ENCODE results near the gene GEMIN2.
"Not testable (repeated sequence)": the region's sequence is repeated elsewhere in the genome, so short reads cannot be mapped to it uniquely, and the experiment has no call there.

GEMIN2 gene

DNA sequence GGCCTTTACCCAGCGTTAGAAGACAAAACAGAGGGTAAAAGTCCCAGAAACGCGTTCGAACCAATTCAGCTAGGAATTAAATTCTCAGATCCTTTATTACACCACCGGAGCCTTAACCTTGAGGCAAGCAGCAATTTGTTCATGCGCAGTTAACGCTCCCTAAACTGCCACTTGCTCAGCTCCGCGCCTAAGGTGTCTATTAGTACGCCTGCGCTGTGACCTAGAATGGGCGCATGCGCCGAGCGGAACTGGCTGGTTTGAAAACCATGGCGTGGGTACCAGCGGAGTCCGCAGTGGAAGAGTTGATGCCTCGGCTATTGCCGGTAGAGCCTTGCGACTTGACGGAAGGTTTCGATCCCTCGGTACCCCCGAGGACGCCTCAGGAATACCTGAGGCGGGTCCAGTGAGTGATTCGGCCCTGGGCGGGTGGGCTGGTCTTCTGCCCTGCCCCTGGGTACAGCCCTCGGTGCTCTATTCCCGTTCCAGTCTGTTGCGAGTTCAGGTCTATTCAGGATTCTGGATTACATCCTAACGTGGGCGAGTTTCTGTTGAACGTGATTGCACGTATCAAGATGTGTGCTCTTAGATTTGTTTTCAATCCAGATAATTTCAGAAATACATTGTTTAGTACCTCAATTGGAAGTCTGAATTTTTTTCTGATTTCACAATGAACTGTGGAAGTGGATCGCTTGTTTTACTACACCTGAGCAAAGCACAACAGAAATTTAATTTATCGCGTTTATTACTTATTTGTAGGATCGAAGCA is at the start of gene GEMIN2 (continued):
- TF ChIP-seq MEIS1 (CRISPR knock-in tag; IDR thresholded peaks at IDR 0.05; ENCODE audit: borderline replicate concordance) (no peak), ZNF19 (tag by site-specific recombination; IDR thresholded peaks at IDR 0.05; ENCODE audit: low read depth) (no peak), ZNF157 (tag by site-specific recombination; IDR thresholded peaks at IDR 0.05) (no peak), ZNF132 (tag by site-specific recombination; IDR thresholded peaks at IDR 0.05; ENCODE audit: borderline replicate concordance) (no peak), ZNF10 (tag by site-specific recombination; IDR thresholded peaks at IDR 0.05) (no peak), TRIM28 (IDR thresholded peaks at IDR 0.05; ENCODE audit: borderline replicate concordance, low read length) (0 out of 2 replicates have a peak, but pooled peaks have one; percentile 51)
- TF ChIP-seq, protein P1, sequence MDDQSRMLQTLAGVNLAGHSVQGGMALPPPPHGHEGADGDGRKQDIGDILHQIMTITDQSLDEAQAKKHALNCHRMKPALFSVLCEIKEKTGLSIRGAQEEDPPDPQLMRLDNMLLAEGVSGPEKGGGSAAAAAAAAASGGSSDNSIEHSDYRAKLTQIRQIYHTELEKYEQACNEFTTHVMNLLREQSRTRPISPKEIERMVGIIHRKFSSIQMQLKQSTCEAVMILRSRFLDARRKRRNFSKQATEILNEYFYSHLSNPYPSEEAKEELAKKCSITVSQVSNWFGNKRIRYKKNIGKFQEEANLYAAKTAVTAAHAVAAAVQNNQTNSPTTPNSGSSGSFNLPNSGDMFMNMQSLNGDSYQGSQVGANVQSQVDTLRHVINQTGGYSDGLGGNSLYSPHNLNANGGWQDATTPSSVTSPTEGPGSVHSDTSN (CRISPR knock-in tag; IDR thresholded peaks at IDR 0.05): 0 out of 2 replicates have a peak, but pooled peaks have one; percentile 33

DNA sequence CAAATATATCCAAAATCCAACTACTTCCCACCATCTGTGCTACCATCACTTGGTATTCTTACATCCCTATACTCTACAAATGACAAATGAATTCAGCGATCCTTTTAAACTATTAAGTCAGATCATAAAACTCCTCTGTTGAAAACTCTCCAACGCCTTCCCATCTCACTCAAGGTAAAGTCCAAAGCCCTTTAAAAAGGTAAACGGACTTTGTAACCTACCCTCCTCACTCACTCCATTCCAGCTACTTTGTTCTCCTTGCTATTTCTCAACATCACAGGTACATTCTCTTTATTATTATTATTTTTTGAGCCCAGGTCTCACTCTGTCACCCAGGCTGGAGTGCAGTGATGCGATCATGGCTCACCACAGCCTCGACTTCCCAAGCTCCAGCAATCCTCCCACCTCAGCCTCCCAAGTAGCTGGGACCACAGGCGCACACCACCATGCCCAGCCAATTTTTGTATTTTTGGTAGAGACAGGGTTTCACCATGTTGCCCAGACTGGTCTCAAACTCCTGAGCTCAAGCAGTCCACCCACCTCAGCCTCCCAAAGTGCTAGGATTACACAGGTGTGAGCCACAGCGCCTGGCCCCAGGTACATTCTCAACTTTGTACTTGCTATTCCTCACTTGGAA is 44.8 kb upstream of the GEMIN2 start:
- H3K4me1 ChIP-seq (ENCODE audit: control insufficient read depth, insufficient read depth, low read length); H3K27ac ChIP-seq (ENCODE audit: extremely low read depth, low read depth, low read length); CTCF ChIA-PET; H3K4me3 ChIP-seq (ENCODE audit: low read depth, low read length); H3K9me3 ChIP-seq (ENCODE audit: control insufficient read depth, insufficient read depth, low read depth, low read length); POLR2A ChIA-PET: not testable (repeated sequence)
- H3K36me3 ChIP-seq (ENCODE audit: control insufficient read depth in 2 of 2, insufficient read depth in 1 of 2, low read length in 2 of 2): peaks cover 43 to 66% of the 10 kb centered on the region in 2 experiments

DNA sequence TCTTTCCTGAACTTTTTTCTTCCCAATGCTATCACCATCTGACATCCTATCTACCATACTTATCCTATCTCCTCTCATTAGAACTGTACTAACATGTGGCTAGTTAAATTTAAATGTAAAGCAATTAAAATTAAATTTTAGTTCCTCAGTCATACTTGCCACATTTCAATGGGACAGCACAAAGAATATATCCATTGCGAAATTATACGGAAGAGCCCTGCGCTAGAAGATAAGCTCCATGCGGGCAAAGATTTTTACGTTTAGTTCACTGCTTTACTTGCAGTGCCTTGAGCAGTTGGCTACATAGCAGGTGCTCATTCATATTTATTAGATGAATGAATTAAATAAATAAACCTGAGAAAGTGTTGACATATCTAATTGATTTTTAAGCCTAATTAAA is 44.2 kb upstream of the GEMIN2 start:
- H3K27ac ChIP-seq (ENCODE audit: extremely low read depth, low read depth, low read length): no peak overlapping the region
- H3K4me3 ChIP-seq (ENCODE audit: low read depth, low read length): no peak overlapping the region
- TF ChIP-seq, protein P2, sequence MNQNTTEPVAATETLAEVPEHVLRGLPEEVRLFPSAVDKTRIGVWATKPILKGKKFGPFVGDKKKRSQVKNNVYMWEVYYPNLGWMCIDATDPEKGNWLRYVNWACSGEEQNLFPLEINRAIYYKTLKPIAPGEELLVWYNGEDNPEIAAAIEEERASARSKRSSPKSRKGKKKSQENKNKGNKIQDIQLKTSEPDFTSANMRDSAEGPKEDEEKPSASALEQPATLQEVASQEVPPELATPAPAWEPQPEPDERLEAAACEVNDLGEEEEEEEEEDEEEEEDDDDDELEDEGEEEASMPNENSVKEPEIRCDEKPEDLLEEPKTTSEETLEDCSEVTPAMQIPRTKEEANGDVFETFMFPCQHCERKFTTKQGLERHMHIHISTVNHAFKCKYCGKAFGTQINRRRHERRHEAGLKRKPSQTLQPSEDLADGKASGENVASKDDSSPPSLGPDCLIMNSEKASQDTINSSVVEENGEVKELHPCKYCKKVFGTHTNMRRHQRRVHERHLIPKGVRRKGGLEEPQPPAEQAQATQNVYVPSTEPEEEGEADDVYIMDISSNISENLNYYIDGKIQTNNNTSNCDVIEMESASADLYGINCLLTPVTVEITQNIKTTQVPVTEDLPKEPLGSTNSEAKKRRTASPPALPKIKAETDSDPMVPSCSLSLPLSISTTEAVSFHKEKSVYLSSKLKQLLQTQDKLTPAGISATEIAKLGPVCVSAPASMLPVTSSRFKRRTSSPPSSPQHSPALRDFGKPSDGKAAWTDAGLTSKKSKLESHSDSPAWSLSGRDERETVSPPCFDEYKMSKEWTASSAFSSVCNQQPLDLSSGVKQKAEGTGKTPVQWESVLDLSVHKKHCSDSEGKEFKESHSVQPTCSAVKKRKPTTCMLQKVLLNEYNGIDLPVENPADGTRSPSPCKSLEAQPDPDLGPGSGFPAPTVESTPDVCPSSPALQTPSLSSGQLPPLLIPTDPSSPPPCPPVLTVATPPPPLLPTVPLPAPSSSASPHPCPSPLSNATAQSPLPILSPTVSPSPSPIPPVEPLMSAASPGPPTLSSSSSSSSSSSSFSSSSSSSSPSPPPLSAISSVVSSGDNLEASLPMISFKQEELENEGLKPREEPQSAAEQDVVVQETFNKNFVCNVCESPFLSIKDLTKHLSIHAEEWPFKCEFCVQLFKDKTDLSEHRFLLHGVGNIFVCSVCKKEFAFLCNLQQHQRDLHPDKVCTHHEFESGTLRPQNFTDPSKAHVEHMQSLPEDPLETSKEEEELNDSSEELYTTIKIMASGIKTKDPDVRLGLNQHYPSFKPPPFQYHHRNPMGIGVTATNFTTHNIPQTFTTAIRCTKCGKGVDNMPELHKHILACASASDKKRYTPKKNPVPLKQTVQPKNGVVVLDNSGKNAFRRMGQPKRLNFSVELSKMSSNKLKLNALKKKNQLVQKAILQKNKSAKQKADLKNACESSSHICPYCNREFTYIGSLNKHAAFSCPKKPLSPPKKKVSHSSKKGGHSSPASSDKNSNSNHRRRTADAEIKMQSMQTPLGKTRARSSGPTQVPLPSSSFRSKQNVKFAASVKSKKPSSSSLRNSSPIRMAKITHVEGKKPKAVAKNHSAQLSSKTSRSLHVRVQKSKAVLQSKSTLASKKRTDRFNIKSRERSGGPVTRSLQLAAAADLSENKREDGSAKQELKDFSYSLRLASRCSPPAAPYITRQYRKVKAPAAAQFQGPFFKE (tag by site-specific recombination; IDR thresholded peaks at IDR 0.05; ENCODE audit: borderline replicate concordance): no peak
- CTCF ChIA-PET: no interaction called here
- H3K9me3 ChIP-seq (ENCODE audit: control insufficient read depth, insufficient read depth, low read depth, low read length): no peaks in the 10 kb centered on the region
- POLR2A ChIA-PET: no interaction called here
- H3K36me3 ChIP-seq (ENCODE audit: control insufficient read depth in 2 of 2, insufficient read depth in 1 of 2, low read length in 2 of 2): peaks cover 38 to 64% of the 10 kb centered on the region in 2 experiments
- H3K4me1 ChIP-seq (ENCODE audit: control insufficient read depth, insufficient read depth, low read length): no peaks in the 10 kb centered on the region

DNA sequence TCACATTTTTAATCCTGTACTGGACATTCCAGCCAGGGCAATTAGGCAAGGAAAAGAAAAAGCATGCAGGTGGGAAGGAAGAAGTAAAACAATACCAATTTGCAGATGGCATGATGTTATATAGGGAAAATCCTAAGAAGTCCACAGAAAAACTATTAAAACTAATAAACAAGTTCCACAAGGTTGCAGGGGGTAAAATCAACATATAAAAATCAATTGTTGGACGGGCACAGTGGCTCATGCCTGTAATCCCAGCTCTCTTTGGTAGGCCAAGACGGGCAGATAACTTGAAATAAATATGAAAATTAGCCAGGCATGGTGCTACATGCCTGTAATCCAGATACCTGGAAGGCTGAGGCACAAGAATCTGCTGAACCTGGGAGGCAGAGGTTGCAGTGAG is 43.0 kb upstream of the GEMIN2 start:
- no peaks in the 10 kb centered on the region for H3K4me1 ChIP-seq (ENCODE audit: control insufficient read depth, insufficient read depth, low read length)
- H3K4me3 ChIP-seq (ENCODE audit: low read depth, low read length): no peak overlapping the region
- ChIA-PET POLR2A (no interaction called here), CTCF (no interaction called here)
- H3K9me3 ChIP-seq (ENCODE audit: control insufficient read depth, insufficient read depth, low read depth, low read length): no peaks in the 10 kb centered on the region
- H3K27ac ChIP-seq (ENCODE audit: extremely low read depth, low read depth, low read length): no peak overlapping the region
- H3K36me3 ChIP-seq (ENCODE audit: control insufficient read depth in 2 of 2, insufficient read depth in 1 of 2, low read length in 2 of 2): peaks cover 43 to 63% of the 10 kb centered on the region in 2 experiments
- no peak for TF ChIP-seq ZIC2 (tag by site-specific recombination; IDR thresholded peaks at IDR 0.05)
- no peak for TF ChIP-seq ZNF121 (tag by site-specific recombination; IDR thresholded peaks at IDR 0.05)
- TF ChIP-seq ZNF211 (tag by site-specific recombination; IDR thresholded peaks at IDR 0.05; ENCODE audit: low read depth): no peak
- TF ChIP-seq ZNF184 (tag by site-specific recombination; IDR thresholded peaks at IDR 0.05): no peak
- TF ChIP-seq, protein P3, sequence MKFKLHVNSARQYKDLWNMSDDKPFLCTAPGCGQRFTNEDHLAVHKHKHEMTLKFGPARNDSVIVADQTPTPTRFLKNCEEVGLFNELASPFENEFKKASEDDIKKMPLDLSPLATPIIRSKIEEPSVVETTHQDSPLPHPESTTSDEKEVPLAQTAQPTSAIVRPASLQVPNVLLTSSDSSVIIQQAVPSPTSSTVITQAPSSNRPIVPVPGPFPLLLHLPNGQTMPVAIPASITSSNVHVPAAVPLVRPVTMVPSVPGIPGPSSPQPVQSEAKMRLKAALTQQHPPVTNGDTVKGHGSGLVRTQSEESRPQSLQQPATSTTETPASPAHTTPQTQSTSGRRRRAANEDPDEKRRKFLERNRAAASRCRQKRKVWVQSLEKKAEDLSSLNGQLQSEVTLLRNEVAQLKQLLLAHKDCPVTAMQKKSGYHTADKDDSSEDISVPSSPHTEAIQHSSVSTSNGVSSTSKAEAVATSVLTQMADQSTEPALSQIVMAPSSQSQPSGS (tag by site-specific recombination; IDR thresholded peaks at IDR 0.05; ENCODE audit: low read depth): no peak
- no peak for TF ChIP-seq IKZF3 (tag by site-specific recombination; IDR thresholded peaks at IDR 0.05)
- TF ChIP-seq, protein P4, sequence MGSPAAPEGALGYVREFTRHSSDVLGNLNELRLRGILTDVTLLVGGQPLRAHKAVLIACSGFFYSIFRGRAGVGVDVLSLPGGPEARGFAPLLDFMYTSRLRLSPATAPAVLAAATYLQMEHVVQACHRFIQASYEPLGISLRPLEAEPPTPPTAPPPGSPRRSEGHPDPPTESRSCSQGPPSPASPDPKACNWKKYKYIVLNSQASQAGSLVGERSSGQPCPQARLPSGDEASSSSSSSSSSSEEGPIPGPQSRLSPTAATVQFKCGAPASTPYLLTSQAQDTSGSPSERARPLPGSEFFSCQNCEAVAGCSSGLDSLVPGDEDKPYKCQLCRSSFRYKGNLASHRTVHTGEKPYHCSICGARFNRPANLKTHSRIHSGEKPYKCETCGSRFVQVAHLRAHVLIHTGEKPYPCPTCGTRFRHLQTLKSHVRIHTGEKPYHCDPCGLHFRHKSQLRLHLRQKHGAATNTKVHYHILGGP (tag by site-specific recombination; IDR thresholded peaks at IDR 0.05): no peak
- no peak for TF ChIP-seq ZNF600 (tag by site-specific recombination; IDR thresholded peaks at IDR 0.05)
- TF ChIP-seq OVOL3 (tag by site-specific recombination; IDR thresholded peaks at IDR 0.05): no peak

All from HEK293 (cell line).